Gastroesophageal sphincter (tissue), 3 donors: Measurements from ENCODE around the gene IKZF3.
"Not testable (repeated sequence)": the region's sequence is repeated elsewhere in the genome, so short reads cannot be mapped to it uniquely, and the experiment has no call there.

Experiments used
- CTCF ChIP-seq, 4 experiments: fragments of 200-600 bp in 2 of 4; fragments of 450-650 bp in 2 of 4; sonication (generic) in 1 of 4; IDR thresholded peaks; one replicate each; pipeline ENCODE4 v1.5.1; 2017 to 2019; ENCODE audit warnings: antibody characterized with exemption in 4 of 4, mild to moderate bottlenecking in 2 of 4, moderate library complexity in 2 of 4
- POLR2AphosphoS5 ChIP-seq: sonication (generic); formaldehyde crosslinking; IDR thresholded peaks from one replicate; pipeline ENCODE4 v1.6.1; 2017; ENCODE audit warnings: antibody characterized with exemption

- TF ChIP-seq CTCF (IDR thresholded peaks at IDR 0.05); POLR2AphosphoS5: not testable (repeated sequence)
Observed at GRCh38 chr17:39886102-39886501, 22.0 kb upstream of the IKZF3 start.
